GM23338 (cell line): ENCODE results near the gene PLD1. TPM values are rescaled to one million over a fixed set of nuclear protein-coding genes. Genes with fewer than 3 reads are reported as not detected.

Experiments
- ATAC-seq: fragments of 200-7000 bp; cut with Tn5 transposase; 3 replicates; pipeline ENCODE4 v1.9.1; 2020
- DNase-seq: peaks from one replicate; pipeline ENCODE4 v3.0.0-alpha.2; 2015; ENCODE audit warnings: low spot score
- H2AFZ ChIP-seq: fragments of 200-600 bp; sonication (generic); 2 replicates; pipeline ENCODE4 v1.8.0; 2016; ENCODE audit warnings: antibody characterized with exemption, mild to moderate bottlenecking, moderate library complexity
- H3F3A ChIP-seq: fragments of 200-600 bp; sonication (generic); replicated peaks from 2 replicates; pipeline ENCODE4 v1.8.0; 2017; ENCODE audit warnings: antibody characterized with exemption, mixed run types, low read depth
- H3K27ac ChIP-seq: fragments of 200-600 bp; sonication (generic); 2 replicates; pipeline ENCODE4 v1.6.1; 2016; ENCODE audit warnings: low read depth
- H3K27me3 ChIP-seq: fragments of 200-600 bp; sonication (generic); 2 replicates; pipeline ENCODE4 v1.8.0; 2016; ENCODE audit warnings: mild to moderate bottlenecking, mixed run types, moderate library complexity; ENCODE audit not compliant: insufficient read depth
- H3K36me3 ChIP-seq: fragments of 200-600 bp; sonication (generic); 2 replicates; pipeline ENCODE4 v1.8.0; 2016; ENCODE audit warnings: mild to moderate bottlenecking; ENCODE audit not compliant: insufficient read depth
- H3K4me1 ChIP-seq: fragments of 200-600 bp; sonication (generic); 2 replicates; pipeline ENCODE4 v1.8.0; 2016; ENCODE audit warnings: mild to moderate bottlenecking, moderate library complexity; ENCODE audit not compliant: insufficient read depth
- H3K4me2 ChIP-seq: fragments of 200-600 bp; sonication (generic); 2 replicates; pipeline ENCODE4 v1.7.1; 2017; ENCODE audit warnings: mixed run types
- H3K4me3 ChIP-seq: fragments of 200-600 bp; sonication (generic); 2 replicates; pipeline ENCODE4 v1.6.1; 2016; ENCODE audit warnings: mixed run types
- H3K79me2 ChIP-seq: fragments of 200-600 bp; sonication (generic); replicated peaks from 2 replicates; pipeline ENCODE4 v1.8.0; 2017; ENCODE audit warnings: mild to moderate bottlenecking; ENCODE audit not compliant: insufficient read depth
- H3K9me2 ChIP-seq: fragments of 200-600 bp; sonication (generic); 2 replicates; pipeline ENCODE4 v1.8.0; 2017; ENCODE audit not compliant: insufficient read depth
- H4K20me1 ChIP-seq: fragments of 200-600 bp; sonication (generic); replicated peaks from 2 replicates; pipeline ENCODE4 v1.8.0; 2017; ENCODE audit warnings: mild to moderate bottlenecking; ENCODE audit not compliant: insufficient read depth
- H3K27ac Mint-ChIP-seq: 2 replicates; pipeline ENCODE4 v1.8.0; 2020; ENCODE audit warnings: inconsistent platforms, mild to moderate bottlenecking, moderate library complexity, mixed read lengths
- H3K27me3 Mint-ChIP-seq: 3 replicates; pipeline ENCODE4 v1.8.0; 2022; ENCODE audit warnings: low read depth, mild to moderate bottlenecking, moderate library complexity, mixed read lengths, inconsistent platforms; ENCODE audit not compliant: insufficient read depth, poor library complexity
- H3K36me3 Mint-ChIP-seq: 3 replicates; pipeline ENCODE4 v1.8.0; 2021; ENCODE audit warnings: low read depth, mild to moderate bottlenecking, inconsistent platforms, moderate library complexity, mixed read lengths
- H3K4me1 Mint-ChIP-seq: 3 replicates; pipeline ENCODE4 v1.8.0; 2020; ENCODE audit warnings: mild to moderate bottlenecking, inconsistent platforms, mixed read lengths
- H3K4me3 Mint-ChIP-seq: 3 replicates; pipeline ENCODE4 v1.8.0; 2021; ENCODE audit warnings: moderate library complexity, mild to moderate bottlenecking, inconsistent platforms, mixed read lengths
- H3K9me3 Mint-ChIP-seq: 3 replicates; pipeline ENCODE4 v1.8.0; 2020; ENCODE audit warnings: moderate library complexity, mild to moderate bottlenecking, inconsistent platforms, mixed read lengths
- CREB1 ChIP-seq: fragments of 250-450 bp; sonication (Bioruptor Pico); IDR thresholded peaks from 2 replicates; pipeline ENCODE4 v1.5.0; 2020; ENCODE audit warnings: low read depth, mild to moderate bottlenecking, moderate library complexity
- CTCF ChIP-seq, 2 experiments: fragments of 200-600 bp in 1 of 2; sonication (generic) in 1 of 2; conservative IDR thresholded peaks; 2 replicates each; pipeline versions ENCODE4 v1.5.1 to v1.6.1; 2016 to 2017; ENCODE audit warnings: antibody characterized with exemption in 2 of 2, low read depth in 2 of 2, mild to moderate bottlenecking in 2 of 2, moderate library complexity in 1 of 2
- ETS1 ChIP-seq: IDR thresholded peaks from 2 replicates; pipeline ENCODE4 v1.6.1; 2016; ENCODE audit warnings: antibody characterized with exemption
- EZH2 ChIP-seq: fragments of 200-600 bp; sonication (generic); IDR thresholded peaks from one replicate; pipeline ENCODE4 v1.8.0; 2017; ENCODE audit warnings: antibody characterized with exemption, mild to moderate bottlenecking, low read depth; ENCODE audit not compliant: unreplicated experiment
- EZH2phosphoT487 ChIP-seq: fragments of 200-600 bp; sonication (generic); IDR thresholded peaks from one replicate; pipeline ENCODE4 v1.8.1; 2018; ENCODE audit warnings: antibody characterized with exemption; ENCODE audit not compliant: unreplicated experiment
- POLR2AphosphoS5 ChIP-seq: IDR thresholded peaks from 2 replicates; pipeline ENCODE4 v1.6.1; 2016; ENCODE audit warnings: antibody characterized with exemption, low read depth
- REST ChIP-seq: IDR thresholded peaks from one replicate; pipeline ENCODE4 v1.6.1; 2018; ENCODE audit warnings: antibody characterized with exemption; ENCODE audit not compliant: unreplicated experiment
- ZNF331 ChIP-seq: fragments of 250-450 bp; sonication (Bioruptor Pico); IDR thresholded peaks from 2 replicates; pipeline ENCODE4 v1.5.0; 2020; ENCODE audit warnings: low read depth, mild to moderate bottlenecking, moderate library complexity
- ZNF462 ChIP-seq: fragments of 250-450 bp; sonication (Bioruptor Pico); IDR thresholded peaks from 2 replicates; pipeline ENCODE4 v1.5.0; 2020; ENCODE audit warnings: mild to moderate bottlenecking, moderate library complexity
- polyA plus RNA-seq: library from polyadenylated mRNA; unstranded; fragments of >200 nt; fragmentation: Nextera tagmentation; extraction: Ambion mirVana; gene quantifications from 2 replicates; pipeline ENCODE4 v1.2.1, GENCODE V29; 2016
- total RNA-seq: library from RNA; depleted of rRNA; stranded (reverse); fragments of >200 nt; shearing (Covaris generic); gene quantifications from 2 replicates; pipeline ENCODE4 v1.2.3, GENCODE V29; 2014

Gene PLD1
- total and polyA plus RNA-seq, 2 experiments from 2014 or later: 1.4 to 2.2 TPM

GRCh38 chr3:171811295-171811912, 1.1 kb upstream of the PLD1 start:
- peaks cover 42% of the 10 kb centered on the region for H3K27me3 ChIP-seq
- peak overlapping the region; percentile 89; the same call in 1 of the 2 replicates for H3K4me3 ChIP-seq
- H3K27me3 Mint-ChIP-seq: peaks cover 21% of the 10 kb centered on the region
- H3K9me2 ChIP-seq: no peaks in the 10 kb centered on the region
- H3K4me2 ChIP-seq: peak overlapping the region; percentile 98; the same call in 1 of the 2 replicates
- TF ChIP-seq ZNF331 (CRISPR knock-in tag): no peak
- no peak for TF ChIP-seq REST
- TF ChIP-seq ZNF462 (CRISPR knock-in tag): no peak
- TF ChIP-seq CREB1 (CRISPR knock-in tag): no peak
- no peak for TF ChIP-seq EZH2phosphoT487
- no peak for TF ChIP-seq POLR2AphosphoS5
- TF ChIP-seq ETS1: no peak
- no peak for TF ChIP-seq EZH2
- TF ChIP-seq CTCF (conservative IDR thresholded peaks at IDR 0.05; ENCODE audit: low read depth in 2 of 2): no peak
- H3K36me3 Mint-ChIP-seq: no peaks in the 10 kb centered on the region
- 0 out of 3 replicates have a peak overlapping the region, but pooled peaks have one; percentile 72 for H3K4me3 Mint-ChIP-seq
- H4K20me1 ChIP-seq: no peaks in the 10 kb centered on the region
- DNase-seq (no peak), ATAC-seq (no peak)
- H3K4me1 ChIP-seq: no peaks in the 10 kb centered on the region
- H3K9me3 Mint-ChIP-seq: no peaks in the 10 kb centered on the region
- H3F3A ChIP-seq: no peaks in the 10 kb centered on the region; the same call in 1 of the 2 replicates
- H3K36me3 ChIP-seq: no peaks in the 10 kb centered on the region
- no peak overlapping the region for H3K27ac ChIP-seq
- H3K79me2 ChIP-seq: no peaks in the 10 kb centered on the region
- peaks cover 4% of the 10 kb centered on the region; the same call in 2 of the 3 replicates for H3K4me1 Mint-ChIP-seq
- H2AFZ ChIP-seq: no peak overlapping the region
- H3K27ac Mint-ChIP-seq: no peak overlapping the region
